ENCODE results near the gene DOCK9.
A peak's percentile ranks its signal among the peaks of the same experiment; 100 is the strongest.

The DOCK9 gene

GRCh38 chr13:98886587-98887230, 91.2 kb downstream of the DOCK9 start:
- no peak for DNase-seq (ENCODE audit: low read depth in 2 of 2)

GRCh38 chr13:98885600-98885999, 92.3 kb downstream of the DOCK9 start:
- no peak for DNase-seq (ENCODE audit: low read depth in 2 of 2)

GRCh38 chr13:98883998-98884397, 93.9 kb downstream of the DOCK9 start:
- no peak for DNase-seq (ENCODE audit: low read depth in 2 of 2)

GRCh38 chr13:98881390-98881789, 96.5 kb downstream of the DOCK9 start:
- DNase-seq (ENCODE audit: low read depth in 2 of 2): no peak

- DNase-seq (ENCODE audit: low read depth in 2 of 2): no peak
Measured at GRCh38 chr13:98880677-98881076, 97.2 kb downstream of the DOCK9 start.

- no peak for DNase-seq (ENCODE audit: low read depth in 2 of 2)
Measured at GRCh38 chr13:98879957-98880356, 97.9 kb downstream of the DOCK9 start.

GRCh38 chr13:98879127-98879520, 98.7 kb downstream of the DOCK9 start:
- no peak for DNase-seq (ENCODE audit: low read depth in 2 of 2)

- no peak for DNase-seq (ENCODE audit: low read depth in 2 of 2)
Measured at GRCh38 chr13:98878486-98879126, 99.3 kb downstream of the DOCK9 start.

GRCh38 chr13:98877936-98878335, 99.9 kb downstream of the DOCK9 start:
- no peak for DNase-seq (ENCODE audit: low read depth in 2 of 2)

- no peak for DNase-seq (ENCODE audit: low read depth in 2 of 2)
Measured at GRCh38 chr13:98877466-98877865, 100.4 kb downstream of the DOCK9 start.

- DNase-seq (ENCODE audit: low read depth in 2 of 2): no peak
Measured at GRCh38 chr13:98875146-98875729, 102.6 kb downstream of the DOCK9 start.

GRCh38 chr13:98874029-98874397, 103.9 kb downstream of the DOCK9 start:
- DNase-seq (ENCODE audit: low read depth in 2 of 2): no peak

- DNase-seq (ENCODE audit: low read depth in 2 of 2): no peak
Measured at GRCh38 chr13:98873377-98874028, 104.4 kb downstream of the DOCK9 start.

- no peak for DNase-seq (ENCODE audit: low read depth in 2 of 2)
Measured at GRCh38 chr13:98871727-98872126, 106.1 kb downstream of the DOCK9 start.

GRCh38 chr13:98869408-98870090, 108.3 kb downstream of the DOCK9 start:
- DNase-seq (ENCODE audit: low read depth in 2 of 2): no peak

GRCh38 chr13:98868932-98869331, 108.9 kb downstream of the DOCK9 start:
- no peak for DNase-seq (ENCODE audit: low read depth in 2 of 2)

GRCh38 chr13:98866882-98867281, 111.0 kb downstream of the DOCK9 start:
- DNase-seq (ENCODE audit: low read depth in 2 of 2): no peak

GRCh38 chr13:98860491-98860890, 117.4 kb downstream of the DOCK9 start:
- DNase-seq (ENCODE audit: low read depth in 2 of 2): no peak

- DNase-seq (ENCODE audit: low read depth in 2 of 2): no peak
Measured at GRCh38 chr13:98858191-98858590, 119.7 kb downstream of the DOCK9 start.

- no peak for DNase-seq (ENCODE audit: low read depth in 2 of 2)
Measured at GRCh38 chr13:98856983-98857382, 120.9 kb downstream of the DOCK9 start.

GRCh38 chr13:98854448-98854847, 123.4 kb downstream of the DOCK9 start:
- DNase-seq (ENCODE audit: low read depth in 2 of 2): no peak

- DNase-seq (ENCODE audit: low read depth in 2 of 2): peak in 1 of 2 donors; percentile 12
Measured at GRCh38 chr13:98853771-98854221, 124.1 kb downstream of the DOCK9 start.
